Stimulated activated CD4-positive, alpha-beta T cell treated with anti-CD3 and anti-CD28 coated beads, Interleukin-1b, Interleukin-23, amount 100 ng/mL, for 48 hours (primary cell): ENCODE data around the gene FAM107B.

Experiments
- DNase-seq: peaks from one replicate; pipeline ENCODE4 v3.0.0-alpha.2; 2020

Gene FAM107B

GRCh38 chr10:14478201-14478600 lies 296.5 kb downstream of the FAM107B start:
- DNase-seq: no peak

- DNase-seq: no peak
Observed at GRCh38 chr10:14477408-14477710, 297.3 kb downstream of the FAM107B start.

GRCh38 chr10:14476641-14477407 lies 297.9 kb downstream of the FAM107B start:
- no peak for DNase-seq

- no peak for DNase-seq
Observed at GRCh38 chr10:14476006-14476405, 298.7 kb downstream of the FAM107B start.

GRCh38 chr10:14474656-14475055 lies 300.0 kb downstream of the FAM107B start:
- no peak for DNase-seq

- DNase-seq: no peak
Observed at GRCh38 chr10:14470920-14471319, 303.8 kb downstream of the FAM107B start.

- DNase-seq: no peak
Observed at GRCh38 chr10:14468726-14469125, 306.0 kb downstream of the FAM107B start.
